ENCODE results near the gene FSHR. TPM values are rescaled to one million over a fixed set of nuclear protein-coding genes. Genes with fewer than 3 reads are reported as not detected.

Gene FSHR
- total and polyA plus RNA-seq, 2 of the 4 experiments (the other 2 are of a cell fraction) = not detected

GRCh38 chr2:49192036-49192435 is 37.7 kb upstream of the FSHR start:
- Histone ChIP-seq H2AK9ac (replicated peaks; ENCODE audit: low read depth, low read length, poor library complexity) (no peak overlapping the region), H2BK15ac (ENCODE audit: low read depth, low read length) (no peak overlapping the region), H2AFZ (replicated peaks; ENCODE audit: low read length, poor library complexity) (no peak overlapping the region), H3K4me3 (ENCODE audit: insufficient read depth, low read depth, low read length) (no peak overlapping the region), H3K27ac (ENCODE audit: insufficient read depth, low read length) (no peak overlapping the region), H3K4me1 (ENCODE audit: control insufficient read depth, insufficient read depth, low read length) (no peaks in the 10 kb centered on the region), H3K27me3 (ENCODE audit: control insufficient read depth, insufficient read depth, low read length) (no peaks in the 10 kb centered on the region), H4K20me1 (ENCODE audit: insufficient read depth, low read length) (no peaks in the 10 kb centered on the region), H2AK5ac (ENCODE audit: low read depth, low read length) (no peak overlapping the region), H3K9ac (ENCODE audit: low read depth, low read length) (no peak overlapping the region), H2BK20ac (ENCODE audit: low read depth, low read length) (no peak overlapping the region), H3K4ac (ENCODE audit: low read depth, low read length) (no peak overlapping the region), H3K9me3 (ENCODE audit: control insufficient read depth, insufficient read depth, low read length) (peaks cover 2% of the 10 kb centered on the region; the same call in 1 of the 2 replicates), H4K91ac (ENCODE audit: insufficient read depth, low read depth, low read length) (no peak overlapping the region), H3K9me1 (ENCODE audit: insufficient read depth, low read length) (no peaks in the 10 kb centered on the region), H4K5ac (ENCODE audit: low read depth, low read length) (no peak overlapping the region), H2BK120ac (ENCODE audit: low read depth, low read length) (no peak overlapping the region), H3K56ac (ENCODE audit: extremely low read depth, insufficient read depth, low read length) (no peak overlapping the region), H3K14ac (replicated peaks; ENCODE audit: low read depth, low read length) (no peak overlapping the region), H4K8ac (ENCODE audit: low read depth in 2 of 2, low read length in 2 of 2) (no peak overlapping the region), H3K79me1 (ENCODE audit: low read depth in 1 of 2, low read length in 2 of 2) (no peaks in the 10 kb centered on the region), H2BK5ac (ENCODE audit: low read depth, low read length, poor library complexity, severe bottlenecking) (no peak overlapping the region), H3K23ac (ENCODE audit: low read depth, low read length) (no peak overlapping the region), H3K4me2 (ENCODE audit: low read depth, low read length) (no peak overlapping the region), H3K36me3 (ENCODE audit: control insufficient read depth, insufficient read depth, low read length) (no peaks in the 10 kb centered on the region), H3K18ac (ENCODE audit: low read depth, low read length) (no peak overlapping the region)
- intact Hi-C loops (cut with micrococcal nuclease) (no loop called here), dilution Hi-C loops (cut with HindIII; ENCODE audit: low sequenced_read_pairs, unreplicated experiment) (no loop called here), in situ Hi-C loops (cut with MboI; ENCODE audit: low sequenced_read_pairs) (no loop called here)
- POLR2A ChIA-PET (ENCODE audit: unreplicated experiment) = no interaction called here
- WGBS, 2 experiments (ENCODE audit: extremely low coverage in 2 of 2, insufficient read length in 1 of 2) = no CpG with 5 or more reads among the region's 1 CpG
- no peak for TF ChIP-seq RFX5 (IDR thresholded peaks at IDR 0.05; ENCODE audit: low read depth, low read length)
- TF ChIP-seq BHLHE40 (IDR thresholded peaks at IDR 0.05; ENCODE audit: low read depth, low read length) = no peak
- no peak for TF ChIP-seq MXI1 (IDR thresholded peaks at IDR 0.05; ENCODE audit: borderline replicate concordance, low read depth, low read length)
- no peak for TF ChIP-seq CEBPB (IDR thresholded peaks at IDR 0.05; ENCODE audit: low read depth, low read length)
- CTCF ChIA-PET = no interaction called here
- BruUV-seq (replicated peaks) = no TSS peak
- ATAC-seq (ENCODE audit: low read depth) (no peak), DNase-seq (no peak)

Measured in IMR-90 (cell line).